GM13977 (cell line): Measurements from ENCODE around the gene NUP153.

ENCODE experiments used
- DNase-seq: peaks from one replicate; pipeline ENCODE4 v3.0.0; 2012; ENCODE audit warnings: low spot score
- CTCF ChIP-seq: IDR thresholded peaks from 2 replicates; pipeline ENCODE4 v1.5.1; 2012; ENCODE audit warnings: mild to moderate bottlenecking, control low read depth; ENCODE audit not compliant: insufficient read depth; ENCODE audit errors: extremely low read depth, missing control alignments
- in situ Hi-C: fragments of 300-500 bp; cut with MboI; formaldehyde crosslinking; loops from one replicate; pipeline ENCODE4 v1.12.0; 2022; ENCODE audit warnings: low sequenced_read_pairs, low pct_unique_long_range_greater_than_20kb, mixed read lengths, inconsistent platforms; ENCODE audit not compliant: unreplicated experiment

NUP153 gene

GRCh38 chr6:17703256-17703694, 3.5 kb downstream of the NUP153 start:
- no peak for TF ChIP-seq CTCF
- no peak for DNase-seq
- in situ Hi-C loops: no loop called here

- TF ChIP-seq CTCF: no peak
- in situ Hi-C loops: no loop called here
- DNase-seq: no peak
Observed at GRCh38 chr6:17700421-17701416, 6.0 kb downstream of the NUP153 start.

- in situ Hi-C loops: no loop called here
Observed at GRCh38 chr6:17691925-17692538, 14.7 kb downstream of the NUP153 start.

GRCh38 chr6:17688481-17688880, 18.2 kb downstream of the NUP153 start:
- DNase-seq: no peak
- in situ Hi-C loops: no loop called here
- TF ChIP-seq CTCF: no peak

More at GRCh38 chr6:17691925-17692538, 14.7 kb downstream of the NUP153 start:
- TF ChIP-seq CTCF: no peak
- no peak for DNase-seq

GRCh38 chr6:17687136-17687535, 19.6 kb downstream of the NUP153 start:
- no peak for DNase-seq
- TF ChIP-seq CTCF: no peak
- in situ Hi-C loops: no loop called here

- DNase-seq: no peak
- no peak for TF ChIP-seq CTCF
- in situ Hi-C loops: no loop called here
Observed at GRCh38 chr6:17684134-17684533, 22.6 kb downstream of the NUP153 start.
